Daoy (cell line): ENCODE data around the gene CDCA4. TPM values are rescaled to one million over a fixed set of nuclear protein-coding genes. Genes with fewer than 3 reads are reported as not detected.

Source experiments
- DNase-seq: peaks from one replicate; pipeline ENCODE4 v3.0.0-alpha.2; 2015; ENCODE audit warnings: low read depth
- total RNA-seq: library from RNA; depleted of rRNA; stranded (reverse); fragments of >200 nt; shearing (Covaris generic); gene quantifications from 2 replicates; pipeline ENCODE4 v1.2.3, GENCODE V29; 2014

CDCA4 gene
- total RNA-seq, 1 experiment from 2014 or later: 79.0 TPM

DNA sequence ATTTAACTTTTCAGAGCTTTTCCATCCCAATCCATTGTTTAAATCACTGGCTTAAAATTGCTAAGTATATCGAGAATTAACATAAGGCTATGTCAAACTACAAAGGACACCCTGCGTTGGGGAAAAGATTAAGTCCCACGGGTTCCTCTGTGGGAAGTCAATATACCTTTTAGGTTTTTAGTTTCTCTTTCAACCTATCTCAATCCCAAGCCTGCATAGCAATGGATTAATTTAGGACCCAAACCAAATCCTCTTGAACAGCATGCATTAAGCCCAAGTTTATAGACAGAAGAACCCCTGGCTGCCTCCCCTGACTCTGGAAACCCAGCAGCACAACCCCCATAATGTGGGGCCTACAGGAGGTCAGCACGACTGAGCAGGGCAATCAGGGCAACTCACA lies 6.3 kb downstream of the CDCA4 start:
- DNase-seq: no peak

DNA sequence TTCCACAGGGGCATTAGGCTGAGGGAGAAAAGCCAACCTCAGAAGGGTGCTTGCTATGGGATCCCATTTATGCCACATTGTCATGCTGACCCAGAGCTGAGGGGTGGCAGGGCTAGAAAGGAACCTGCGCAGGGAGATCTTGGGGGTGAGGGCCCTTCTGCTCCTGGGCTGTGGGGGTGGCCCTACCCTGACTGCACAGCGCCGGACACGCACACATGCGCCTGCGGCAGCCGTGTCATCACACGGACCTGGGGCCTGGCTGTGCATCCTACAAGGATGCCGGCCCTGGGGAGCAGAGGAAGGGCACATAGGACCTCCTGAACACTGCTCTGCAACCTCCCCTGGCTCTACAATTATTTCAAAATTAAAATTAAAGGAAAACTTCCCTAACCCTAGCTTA lies 6.9 kb downstream of the CDCA4 start:
- DNase-seq: no peak

DNA sequence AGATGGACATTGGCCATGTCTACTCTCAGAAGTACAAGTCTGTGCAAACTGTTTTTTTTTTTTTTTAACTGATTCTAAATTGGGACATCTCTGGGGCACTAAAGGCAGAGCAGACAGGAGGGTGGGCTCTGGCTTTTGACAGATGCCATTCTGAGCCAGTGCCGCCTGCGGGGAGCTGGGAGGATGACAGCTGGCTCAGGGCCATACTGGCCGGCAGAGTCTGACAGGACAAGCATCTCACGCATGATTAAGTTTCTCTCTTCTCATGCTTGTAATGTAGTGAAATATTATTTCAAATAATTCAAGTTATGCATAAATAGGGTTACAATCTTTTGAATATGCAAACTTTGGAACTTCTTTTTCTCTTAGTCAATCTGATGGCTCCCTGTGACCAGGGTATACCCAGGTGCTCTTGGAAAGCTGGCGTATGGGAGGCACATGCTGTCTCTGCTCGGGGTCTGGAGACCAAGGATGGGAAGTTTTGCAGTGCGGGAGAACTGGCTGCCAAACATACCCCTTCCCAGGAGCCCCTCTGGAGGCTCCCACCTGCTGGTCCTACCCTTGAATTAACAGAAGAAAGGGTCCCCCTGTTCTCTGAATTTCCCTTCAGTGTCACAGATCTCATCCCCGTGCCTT lies 7.6 kb downstream of the CDCA4 start:
- no peak for DNase-seq

DNA sequence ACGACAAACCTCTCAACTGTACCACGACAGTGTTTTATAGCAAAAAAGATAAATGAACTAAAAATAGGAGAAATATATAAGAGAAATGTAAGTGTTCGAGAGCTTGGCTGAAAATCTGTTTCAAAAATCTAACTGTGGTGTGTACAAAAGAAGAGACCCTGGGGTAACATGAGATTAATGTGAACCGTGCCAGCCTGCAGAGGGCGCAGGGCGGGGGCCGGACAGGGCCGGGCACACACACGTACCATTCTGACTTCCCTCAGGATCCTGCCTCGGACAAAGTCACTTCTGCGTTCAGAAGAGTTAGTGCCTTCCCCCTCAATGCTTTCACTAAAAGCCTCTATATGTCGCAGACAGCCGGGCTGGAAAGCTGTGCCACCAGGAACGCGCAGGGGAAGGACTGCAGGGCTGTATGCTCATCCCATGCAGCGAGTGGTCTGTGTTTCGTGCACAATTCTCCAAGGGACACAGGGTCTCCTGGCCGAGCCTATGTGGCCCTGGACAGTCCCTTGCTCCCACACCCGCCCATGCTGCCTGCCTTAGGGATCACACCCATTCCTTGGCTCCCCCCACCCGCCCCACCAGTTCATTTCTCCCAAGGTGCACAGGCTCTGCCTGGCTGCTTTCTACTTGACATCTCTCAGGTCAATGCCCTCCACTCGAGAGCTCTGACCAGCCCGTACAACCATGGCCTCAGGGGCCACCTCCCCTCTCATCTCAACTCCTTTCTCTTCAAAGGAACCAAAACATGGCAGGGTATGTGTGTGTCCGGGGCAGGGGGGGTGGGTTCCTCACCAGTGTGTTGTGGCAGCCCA lies 8.5 kb downstream of the CDCA4 start:
- DNase-seq: no peak

DNA sequence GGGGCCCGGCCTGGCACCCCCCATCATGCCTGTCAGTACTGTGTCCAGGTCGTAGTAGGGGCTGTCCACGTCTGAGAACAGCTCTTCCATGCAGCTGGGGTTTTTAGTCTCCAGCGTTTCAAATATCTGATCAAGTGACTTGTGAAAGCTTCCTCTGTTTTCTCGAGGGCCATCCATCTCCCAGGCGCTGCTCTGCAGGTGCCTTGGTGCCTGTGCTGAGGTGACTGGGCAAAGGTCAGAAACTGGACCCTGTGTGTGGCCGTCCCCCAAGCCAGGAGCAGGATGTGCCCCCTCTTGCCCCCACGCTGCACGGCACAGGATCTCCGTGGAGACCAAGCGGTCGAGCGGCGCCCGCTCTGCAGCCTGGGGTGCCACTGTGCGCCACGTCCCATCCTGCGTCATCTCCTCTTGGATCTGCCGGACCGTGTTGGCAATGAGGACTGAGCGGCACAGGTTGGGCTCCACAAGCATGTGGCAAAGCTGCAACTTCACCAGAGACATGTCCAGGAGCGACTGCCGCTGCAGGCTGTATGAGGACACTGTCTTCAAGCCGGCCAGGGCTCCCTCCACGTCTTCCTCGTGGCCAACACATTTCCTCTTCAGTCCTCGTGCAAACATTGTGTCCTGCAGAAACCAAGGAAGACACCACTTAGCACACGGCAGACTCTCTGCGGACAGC lies 9.4 kb downstream of the CDCA4 start:
- no peak for DNase-seq

DNA sequence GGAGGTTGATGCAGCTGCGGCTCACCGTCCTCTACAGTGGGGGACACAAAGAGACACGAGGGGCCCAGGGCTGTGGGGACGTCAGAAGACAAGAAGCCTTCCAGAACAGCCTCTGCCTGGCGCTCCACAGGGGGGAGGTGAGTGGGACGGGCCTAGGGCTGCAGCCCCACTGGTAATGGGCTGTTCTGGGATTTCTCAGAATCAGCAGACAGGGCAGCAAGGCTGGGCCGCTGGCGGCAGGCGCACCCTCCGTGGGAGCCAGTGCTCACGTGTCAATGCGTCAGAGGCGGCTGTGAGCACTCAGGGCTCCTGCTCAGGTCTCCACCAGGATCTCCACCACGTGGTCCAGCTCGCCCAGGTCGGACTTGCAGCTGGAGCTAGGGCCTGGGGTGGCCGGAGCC lies 10.0 kb downstream of the CDCA4 start:
- no peak for DNase-seq

DNA sequence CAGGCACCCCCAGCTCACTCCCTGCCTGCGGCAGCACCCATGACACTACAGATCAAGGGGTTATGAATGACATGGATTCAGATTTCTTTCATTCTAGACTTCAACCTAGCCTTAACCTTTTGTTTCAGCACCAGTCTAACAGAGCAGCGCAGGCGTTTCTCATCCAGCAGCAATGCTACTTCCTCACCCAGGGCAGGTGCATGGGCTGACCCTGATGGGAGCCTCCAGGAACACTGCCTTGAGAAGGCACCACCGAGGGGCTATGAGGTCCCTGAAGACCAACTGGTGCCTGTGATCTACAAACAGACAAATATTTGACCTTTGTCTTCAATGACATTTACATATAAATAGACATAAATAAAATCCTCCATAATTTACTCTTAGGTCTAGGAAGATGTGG lies 10.8 kb downstream of the CDCA4 start:
- no peak for DNase-seq

DNA sequence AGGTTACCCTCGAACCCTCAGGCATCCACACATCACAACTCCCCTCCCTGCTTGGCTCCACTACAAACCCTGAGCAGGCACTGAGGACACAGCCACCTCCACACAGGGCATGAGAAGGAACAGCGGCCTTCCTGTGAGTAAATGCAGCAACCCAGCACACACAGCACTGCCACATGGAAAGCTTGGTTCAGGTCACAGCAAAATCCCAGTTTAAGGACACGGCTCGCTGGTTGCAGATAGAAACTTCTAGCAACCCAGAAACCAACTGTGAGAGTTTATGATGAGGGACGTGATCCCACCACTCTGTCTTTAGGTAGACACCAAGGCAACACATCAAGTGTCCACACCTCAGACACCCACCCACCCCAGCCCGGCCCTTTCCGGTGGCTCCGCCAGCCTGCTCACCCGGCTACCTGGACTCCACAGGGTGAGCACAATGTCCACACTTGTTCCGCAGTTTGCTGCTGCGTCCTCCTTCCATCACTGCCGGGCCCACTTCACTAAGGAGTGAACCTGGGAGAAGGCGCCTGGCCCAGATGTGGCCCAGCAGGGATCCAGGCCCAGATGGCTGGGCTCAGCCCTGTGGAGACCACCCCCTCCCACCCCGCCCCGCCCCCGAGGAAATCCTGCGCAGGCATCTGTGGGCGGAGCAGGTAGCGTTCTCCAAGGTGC lies 13.2 kb downstream of the CDCA4 start:
- no peak for DNase-seq

DNA sequence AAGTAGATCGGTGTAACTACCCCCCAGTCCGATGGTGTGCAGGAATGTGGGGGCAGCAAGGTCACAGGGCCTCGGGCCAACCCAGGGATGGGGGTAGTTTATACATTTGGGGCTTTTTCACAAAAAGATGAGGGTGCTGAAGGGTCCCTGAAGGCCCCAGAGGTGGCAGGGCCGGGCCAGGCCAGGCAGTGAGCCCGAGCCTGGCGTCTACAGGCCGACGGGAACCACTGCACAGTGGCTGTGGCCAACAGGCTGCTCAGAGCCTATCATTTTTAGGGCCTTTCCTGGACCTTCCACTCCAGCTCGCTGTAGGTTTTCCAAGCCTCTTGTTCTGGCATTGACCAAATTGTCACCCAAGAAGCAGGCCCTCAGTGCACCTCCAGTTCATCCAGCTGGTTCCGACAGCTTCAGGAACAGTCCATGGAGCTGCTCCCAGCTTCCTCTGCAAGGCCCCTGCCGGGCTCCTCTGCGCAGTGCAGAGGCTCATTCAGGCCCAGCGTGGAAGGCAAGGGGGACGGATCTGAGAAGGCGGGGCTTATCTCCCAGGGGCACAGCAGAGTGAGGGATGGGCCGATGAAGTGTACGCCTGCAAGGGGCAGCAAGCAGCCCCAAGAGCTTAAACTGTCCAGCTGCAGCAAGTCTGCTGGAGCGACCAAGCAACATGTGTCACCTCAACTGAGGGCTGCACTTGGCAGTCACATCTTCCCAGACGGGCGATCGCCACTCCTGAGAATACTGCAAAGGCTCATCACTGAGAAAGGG lies 13.9 kb downstream of the CDCA4 start:
- DNase-seq: no peak

DNA sequence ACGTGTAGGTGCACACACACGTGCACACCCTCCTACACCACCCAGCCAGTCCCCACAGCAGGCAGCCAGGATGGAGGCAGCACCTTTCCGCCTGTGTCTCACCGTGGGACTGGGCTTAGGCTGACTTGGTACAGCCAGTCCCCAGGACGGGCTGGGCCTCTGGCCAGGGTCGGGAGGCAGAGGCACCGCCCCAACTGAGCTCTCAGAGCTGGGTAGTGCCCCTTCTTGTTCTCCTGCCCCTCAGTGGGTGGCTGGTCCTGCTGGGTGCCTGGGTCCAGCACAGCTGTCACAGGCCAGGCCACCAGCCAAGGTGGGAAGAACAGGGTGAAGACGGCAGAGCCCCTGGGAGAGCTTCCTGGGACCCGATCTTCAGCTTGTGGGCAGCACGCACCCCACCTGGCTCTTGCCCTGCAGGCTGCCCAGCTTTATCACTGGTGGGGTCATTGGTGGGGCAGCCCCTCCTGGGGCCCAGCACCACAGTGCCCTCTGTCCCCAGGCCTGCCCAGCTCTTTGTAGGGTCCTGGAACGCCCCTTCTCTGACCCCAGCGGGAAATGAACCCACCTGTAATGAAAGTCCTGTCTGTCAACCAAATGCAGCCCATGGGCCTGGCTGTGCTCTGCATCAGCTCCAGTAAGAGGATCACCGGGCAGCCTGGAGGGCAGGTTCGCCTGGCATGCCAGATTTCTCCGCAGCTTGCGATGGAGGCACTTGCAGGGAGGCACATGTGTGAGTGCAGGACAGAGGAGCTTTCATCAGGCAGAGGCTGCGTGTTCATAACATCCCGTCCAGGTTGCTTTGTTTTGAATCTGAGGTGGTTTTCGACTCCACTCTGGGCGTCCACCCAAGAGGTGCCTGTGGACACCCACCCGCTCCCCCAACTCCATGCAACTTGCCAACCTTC lies 14.7 kb downstream of the CDCA4 start:
- DNase-seq: no peak

DNA sequence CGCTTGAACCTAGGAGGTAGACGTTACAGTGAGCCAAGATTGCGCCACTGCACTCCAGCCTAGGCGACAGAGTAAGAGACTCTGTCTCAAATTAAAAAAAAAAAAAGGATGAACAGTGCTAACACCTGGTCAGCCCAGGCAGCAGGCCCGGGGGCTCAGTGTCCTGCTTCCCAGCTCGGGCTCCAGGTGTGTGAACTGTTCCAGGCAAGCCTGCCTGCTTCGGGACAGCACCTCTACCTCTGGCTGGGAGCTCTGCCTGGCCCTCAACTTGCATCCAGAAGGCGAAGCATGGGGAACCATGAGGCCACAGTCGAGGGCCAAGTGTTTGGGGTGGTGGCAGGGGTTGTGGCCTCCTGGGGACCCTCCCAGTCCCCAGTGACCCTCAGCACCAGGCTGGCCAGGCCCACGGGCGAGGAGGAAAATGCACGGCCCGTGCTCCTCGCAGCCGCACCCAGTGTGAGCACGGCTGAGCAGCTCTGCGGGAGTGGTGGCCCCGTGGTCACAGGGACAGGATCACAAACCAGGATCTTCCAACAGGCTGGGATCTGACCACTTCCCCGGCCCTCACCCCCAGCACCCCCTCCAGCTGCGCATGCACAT lies 15.5 kb downstream of the CDCA4 start:
- no peak for DNase-seq

DNA sequence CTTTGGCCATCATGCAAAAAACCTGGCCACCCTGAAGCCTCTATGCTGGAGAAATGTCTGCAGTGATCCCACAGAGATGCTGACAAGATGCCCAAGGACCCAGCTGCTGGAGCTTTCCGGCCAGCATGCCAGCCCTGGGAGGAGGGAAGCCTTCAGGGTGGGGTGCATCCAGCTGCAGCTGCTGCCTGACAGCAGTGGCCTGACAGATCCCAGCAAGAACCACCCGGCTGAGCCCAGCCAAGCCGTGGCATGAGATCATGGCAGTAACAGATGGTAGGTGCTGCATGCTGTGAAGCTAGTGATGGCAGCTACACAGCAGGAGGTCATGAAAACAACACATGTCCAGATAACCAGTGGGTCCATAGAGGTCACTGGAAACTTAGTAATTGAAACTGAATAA lies 21.5 kb downstream of the CDCA4 start:
- no peak for DNase-seq

DNA sequence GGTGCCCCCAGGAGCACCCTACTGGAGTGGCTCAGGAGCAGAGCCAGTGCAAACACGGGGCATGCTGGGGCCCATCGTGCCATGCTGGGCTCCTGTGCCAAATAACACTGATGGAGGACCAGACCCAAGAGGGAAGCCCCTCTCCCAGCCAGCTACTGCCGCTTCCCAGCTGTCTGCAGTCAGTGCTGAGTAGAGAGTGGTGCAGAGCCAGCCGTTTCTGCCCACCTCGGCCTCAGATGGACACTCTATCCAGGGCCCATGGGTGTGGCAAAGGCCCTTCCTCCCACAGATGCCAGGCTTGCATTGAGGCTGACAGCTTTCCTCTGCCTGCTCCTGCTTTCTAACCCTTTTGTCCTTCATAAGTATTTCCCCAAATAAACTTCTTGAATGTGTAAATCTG lies 22.1 kb downstream of the CDCA4 start:
- DNase-seq: no peak

DNA sequence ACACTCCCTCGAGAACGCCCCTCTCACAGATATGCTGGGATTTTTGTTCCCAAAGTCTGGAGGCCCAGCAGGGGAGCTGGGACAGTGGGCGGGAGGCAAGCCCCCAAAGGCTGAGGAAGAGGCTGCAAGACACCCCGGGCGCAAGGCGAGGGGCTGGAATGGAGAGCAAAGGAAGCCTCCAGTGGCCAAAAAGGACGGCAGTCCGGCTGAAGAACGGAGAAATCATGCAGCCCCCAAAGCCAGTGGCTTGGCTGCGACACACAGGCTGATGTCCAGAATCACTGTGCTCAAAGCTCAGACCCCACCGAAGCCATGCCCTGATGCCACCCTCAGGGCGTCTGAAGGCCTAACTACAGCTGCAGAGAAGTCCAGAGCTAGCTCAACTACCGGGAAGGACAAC lies 24.4 kb downstream of the CDCA4 start:
- no peak for DNase-seq

DNA sequence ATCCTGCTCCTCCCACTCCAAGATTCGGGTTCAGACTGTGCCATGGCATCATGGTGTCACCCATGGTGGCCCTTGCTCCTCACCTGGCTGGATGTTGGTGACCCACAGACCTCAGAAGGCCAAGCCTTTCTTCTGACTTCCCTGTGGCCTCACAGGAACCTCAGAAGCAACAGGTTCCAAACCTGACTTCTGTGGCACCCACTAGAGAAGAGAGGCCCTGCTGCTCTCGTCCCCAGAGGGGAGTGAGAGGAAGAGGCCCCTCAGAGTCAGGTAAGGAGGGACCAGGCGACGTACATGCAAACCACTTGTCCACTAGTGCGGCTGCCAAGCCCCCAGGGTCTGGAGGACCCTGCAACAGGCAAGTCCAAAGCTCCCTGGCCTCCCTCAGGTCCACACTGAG lies 24.9 kb downstream of the CDCA4 start:
- no peak for DNase-seq

DNA sequence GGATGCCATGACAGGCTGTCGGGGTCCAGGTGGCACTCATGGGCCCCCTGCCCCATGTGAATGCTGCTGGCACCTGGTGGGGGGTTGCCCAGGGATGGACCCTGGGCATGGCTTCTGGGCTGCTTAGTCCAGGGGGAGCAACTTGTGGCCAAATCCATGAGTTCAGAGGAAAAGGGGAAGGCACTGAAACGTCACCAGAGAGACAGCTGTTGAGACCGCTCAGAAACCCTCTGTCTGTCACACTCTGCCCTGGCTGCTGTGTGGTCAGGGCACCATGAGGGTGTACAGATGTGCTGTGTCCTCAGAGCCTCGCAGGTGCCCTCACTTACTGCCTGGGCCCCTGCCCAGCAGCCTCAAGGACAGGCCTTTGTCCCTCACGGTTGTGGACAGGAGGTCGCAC lies 25.9 kb downstream of the CDCA4 start:
- no peak for DNase-seq

DNA sequence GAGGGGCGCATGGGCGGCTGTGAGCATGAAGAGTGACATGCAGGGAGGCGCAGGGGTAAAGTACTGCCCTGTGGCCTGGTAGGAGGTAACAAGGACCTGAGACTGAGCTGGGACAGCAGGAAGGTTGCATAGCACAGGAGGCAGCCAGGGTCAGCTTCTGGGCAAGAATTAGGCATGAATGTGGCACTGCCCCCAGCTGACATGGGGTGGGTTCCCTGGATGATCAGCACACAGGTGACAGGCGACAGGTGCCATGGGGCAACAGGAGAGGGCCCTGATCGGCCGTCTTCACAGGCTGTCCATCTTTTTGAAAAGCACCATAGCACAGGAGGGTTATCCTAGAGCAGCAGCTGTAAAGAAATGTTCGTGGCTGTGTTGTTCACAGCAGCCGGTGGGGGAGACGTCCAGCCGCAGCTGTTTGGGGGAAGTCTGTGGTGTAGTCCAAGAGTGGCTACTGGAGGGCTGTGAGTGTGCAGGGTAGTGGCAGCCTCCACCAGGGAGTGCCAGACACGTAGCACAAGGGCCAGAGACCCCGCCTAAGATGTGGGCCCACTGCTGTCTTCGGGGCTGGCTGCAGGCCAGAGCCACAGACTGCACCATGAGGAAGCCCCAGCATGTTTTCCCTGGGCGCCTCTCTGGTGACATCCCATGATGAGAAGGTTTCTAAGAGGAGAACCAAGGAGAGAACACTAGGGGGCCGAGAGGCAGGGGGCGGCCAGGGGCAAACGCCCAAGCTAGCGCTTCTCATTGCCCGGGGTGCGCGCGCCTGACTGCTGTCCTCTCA lies 26.9 kb downstream of the CDCA4 start:
- no peak for DNase-seq

DNA sequence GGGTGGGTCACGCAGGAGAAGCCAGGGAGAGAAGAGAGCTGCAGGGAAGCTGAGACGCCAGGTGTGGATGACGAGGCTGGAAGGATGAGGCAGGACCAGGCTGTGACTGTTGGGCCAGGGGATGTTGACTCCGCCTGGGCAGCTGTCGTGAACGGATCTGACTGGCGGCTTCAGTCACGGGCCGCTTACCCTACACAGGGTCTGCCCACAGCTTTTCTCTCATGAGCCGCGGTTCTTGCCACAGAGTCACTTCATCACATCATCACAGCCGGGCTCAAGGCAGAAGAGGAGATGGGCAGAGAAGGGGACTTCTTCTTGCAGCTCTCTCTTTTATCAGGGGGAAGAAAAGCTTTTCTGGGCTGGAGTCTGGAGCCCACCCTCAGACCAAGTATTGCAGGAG lies 27.6 kb downstream of the CDCA4 start:
- no peak for DNase-seq

DNA sequence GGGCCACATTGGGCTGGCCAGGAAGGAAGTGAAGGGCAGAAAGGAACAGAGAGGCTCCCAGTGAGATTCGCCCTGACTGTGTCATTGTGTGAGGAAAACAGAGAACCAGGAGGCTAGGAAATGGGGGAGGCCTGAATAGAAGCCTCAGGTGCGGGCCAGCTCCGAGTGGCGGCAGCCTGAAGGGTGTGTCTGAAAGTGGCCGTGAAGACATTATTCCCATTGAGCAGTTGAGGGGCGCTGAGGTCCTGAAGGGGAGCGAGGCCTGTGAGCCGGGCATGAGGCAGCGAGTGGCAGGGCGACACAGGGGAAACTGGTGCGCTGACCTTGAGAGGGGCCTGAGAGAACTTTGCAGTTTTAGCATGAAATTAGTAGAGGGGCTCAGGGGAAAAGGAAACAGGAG lies 28.4 kb downstream of the CDCA4 start:
- DNase-seq: no peak

DNA sequence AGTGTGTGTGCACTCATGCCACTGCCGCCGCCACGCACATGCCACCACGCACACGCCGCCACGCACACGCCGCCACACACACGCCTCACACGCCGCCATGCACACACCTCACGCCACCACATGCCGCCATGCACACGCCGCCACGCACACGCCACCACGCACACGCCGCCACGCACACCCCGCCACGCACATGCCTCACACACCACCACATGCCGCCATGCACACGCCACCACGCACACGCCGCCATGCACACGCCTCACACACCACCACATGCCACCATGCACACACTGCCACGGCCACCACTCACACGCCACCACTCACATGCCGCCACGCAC lies 29.0 kb downstream of the CDCA4 start:
- DNase-seq: no peak
